GM03348 (cell line): ENCODE results near the gene GAS2L2.
A peak's percentile ranks its signal among the peaks of the same experiment; 100 is the strongest.

Experiments used
- DNase-seq: peaks from one replicate; pipeline ENCODE4 v3.0.0; 2012; ENCODE audit warnings: low spot score

Gene GAS2L2

DNA sequence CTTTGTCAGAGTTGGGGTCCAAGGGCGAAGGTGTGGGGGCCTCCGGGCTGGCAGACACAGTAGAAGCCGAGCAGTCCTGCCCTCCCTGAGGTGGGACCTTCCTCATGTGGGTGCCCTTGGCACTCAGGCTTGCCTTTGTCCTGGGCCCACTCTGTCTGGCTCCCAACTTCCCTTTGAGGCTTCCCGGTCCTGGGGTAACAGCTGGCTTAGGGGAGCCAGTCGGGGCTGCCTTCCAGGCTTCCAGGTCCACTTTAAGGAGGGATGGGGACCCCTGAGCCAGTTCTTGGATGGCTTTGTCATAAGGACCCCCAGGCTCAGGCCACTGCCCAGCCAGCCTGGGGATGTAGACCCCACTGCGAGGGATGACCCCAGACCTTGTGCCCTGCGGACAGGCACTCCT lies 7.8 kb downstream of the GAS2L2 start:
- no peak for DNase-seq

DNA sequence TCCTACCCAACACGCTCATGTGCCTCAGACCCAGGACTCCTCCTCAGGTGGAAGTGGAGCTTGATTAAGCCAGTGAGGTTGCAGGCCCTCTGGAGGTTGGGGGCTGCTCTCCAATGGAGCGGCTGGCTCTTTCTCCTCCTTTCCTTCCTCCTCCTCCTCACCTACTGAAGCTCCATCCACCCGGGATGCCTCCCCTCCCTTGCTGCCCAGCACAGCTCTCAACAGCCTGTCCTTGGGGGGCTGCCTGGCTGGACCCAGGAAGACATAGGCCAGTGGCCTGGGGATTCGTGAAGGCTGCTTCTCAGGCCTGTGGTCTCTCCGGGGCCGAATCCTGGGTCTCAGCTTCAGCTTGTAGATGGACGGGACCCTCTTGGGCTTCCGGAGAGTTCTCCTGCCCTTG lies 8.2 kb downstream of the GAS2L2 start:
- DNase-seq = no peak

DNA sequence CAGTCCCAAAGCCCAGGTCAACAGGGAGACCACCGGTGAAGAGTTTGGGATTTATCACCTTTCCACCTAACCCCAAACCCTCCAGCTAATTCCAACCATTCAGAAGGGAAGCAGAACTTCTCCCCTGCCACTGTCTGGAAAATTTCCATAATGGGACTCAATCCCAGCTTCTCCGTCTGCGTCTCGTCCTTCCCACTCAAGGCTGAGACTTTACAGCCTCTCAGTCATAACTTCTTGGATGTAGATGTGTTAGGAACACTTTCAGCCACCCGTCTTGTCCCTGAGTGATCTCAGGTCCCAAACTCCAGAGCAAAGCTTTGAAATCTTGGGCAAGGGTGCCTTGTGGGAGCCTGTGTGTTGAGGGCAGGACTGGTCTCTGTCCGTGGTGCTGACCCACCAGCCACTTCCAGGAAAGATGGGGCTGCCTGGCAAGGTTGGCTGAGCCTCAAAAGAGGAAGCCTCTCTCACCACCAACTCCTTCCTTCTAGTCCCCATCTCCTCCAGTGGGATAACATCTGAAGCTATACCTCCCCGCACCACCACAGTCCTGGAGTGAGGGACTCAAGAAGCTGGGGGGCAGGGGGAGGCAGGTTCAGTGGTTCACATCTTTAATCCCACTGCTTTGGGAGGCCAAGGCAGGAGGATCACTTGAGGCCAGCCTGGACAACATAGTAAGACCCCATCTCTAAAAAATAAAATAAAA lies 9.3 kb downstream of the GAS2L2 start:
- DNase-seq = peak; percentile 75

GRCh38 chr17:35742896-35743477 lies 10.1 kb downstream of the GAS2L2 start:
- DNase-seq = no peak

- no peak for DNase-seq
These were observed 10.5 kb downstream of the GAS2L2 start for GRCh38 chr17:35742496-35742895.

DNA sequence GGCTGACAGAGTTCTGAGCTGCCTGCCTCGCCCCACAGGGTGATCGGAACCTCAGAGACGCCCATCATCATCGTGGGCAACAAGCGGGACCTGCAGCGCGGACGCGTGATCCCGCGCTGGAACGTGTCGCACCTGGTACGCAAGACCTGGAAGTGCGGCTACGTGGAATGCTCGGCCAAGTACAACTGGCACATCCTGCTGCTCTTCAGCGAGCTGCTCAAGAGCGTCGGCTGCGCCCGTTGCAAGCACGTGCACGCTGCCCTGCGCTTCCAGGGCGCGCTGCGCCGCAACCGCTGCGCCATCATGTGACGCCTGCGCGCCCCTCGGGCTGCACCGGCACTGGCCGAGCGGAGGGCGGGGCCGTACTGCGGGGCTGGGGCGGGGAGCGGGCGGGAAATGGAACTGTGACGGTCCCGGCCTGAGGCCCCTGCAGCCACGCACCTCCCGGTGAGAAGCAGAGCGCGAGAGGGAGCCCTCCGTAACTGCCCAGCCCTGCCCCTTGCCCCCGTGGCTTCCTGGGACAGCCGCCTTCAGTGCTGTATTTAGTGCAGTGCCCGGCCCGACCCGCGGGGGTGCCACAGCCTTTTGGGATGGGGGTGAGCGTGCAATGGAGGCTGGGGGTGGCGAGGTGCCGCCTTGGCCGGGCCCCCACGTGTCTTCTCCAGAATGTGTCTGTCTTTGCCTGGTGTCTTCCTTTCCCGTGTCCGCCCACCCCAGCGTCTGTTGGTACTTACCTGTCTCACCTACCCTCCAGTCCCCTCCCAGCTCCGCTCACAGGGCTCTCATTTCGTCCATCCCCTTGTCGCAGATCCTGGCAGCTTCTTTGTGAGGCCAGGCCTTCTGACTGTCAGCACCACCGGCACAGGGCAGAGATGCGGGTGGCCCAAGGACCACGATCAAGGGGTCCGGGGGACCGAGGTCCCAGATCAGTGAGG lies 11.8 kb downstream of the GAS2L2 start:
- no peak for DNase-seq

DNA sequence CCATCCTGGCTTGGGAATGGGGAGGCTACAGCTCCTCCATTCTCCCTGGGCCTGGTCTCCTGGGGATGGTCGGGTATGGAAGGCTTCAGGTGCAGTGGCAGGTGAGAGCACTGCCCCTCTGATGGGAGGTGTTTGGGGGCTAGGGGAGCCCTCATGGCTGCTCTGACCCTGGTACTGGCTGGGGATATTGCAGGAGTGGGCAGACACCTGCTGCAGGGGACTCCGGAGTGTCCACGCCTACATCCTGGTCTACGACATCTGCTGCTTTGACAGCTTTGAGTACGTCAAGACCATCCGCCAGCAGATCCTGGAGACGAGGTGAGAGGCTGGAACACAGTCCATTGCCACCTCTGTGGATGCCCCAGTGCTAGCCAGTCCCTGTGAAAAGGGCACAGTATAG lies 12.8 kb downstream of the GAS2L2 start:
- no peak for DNase-seq

DNA sequence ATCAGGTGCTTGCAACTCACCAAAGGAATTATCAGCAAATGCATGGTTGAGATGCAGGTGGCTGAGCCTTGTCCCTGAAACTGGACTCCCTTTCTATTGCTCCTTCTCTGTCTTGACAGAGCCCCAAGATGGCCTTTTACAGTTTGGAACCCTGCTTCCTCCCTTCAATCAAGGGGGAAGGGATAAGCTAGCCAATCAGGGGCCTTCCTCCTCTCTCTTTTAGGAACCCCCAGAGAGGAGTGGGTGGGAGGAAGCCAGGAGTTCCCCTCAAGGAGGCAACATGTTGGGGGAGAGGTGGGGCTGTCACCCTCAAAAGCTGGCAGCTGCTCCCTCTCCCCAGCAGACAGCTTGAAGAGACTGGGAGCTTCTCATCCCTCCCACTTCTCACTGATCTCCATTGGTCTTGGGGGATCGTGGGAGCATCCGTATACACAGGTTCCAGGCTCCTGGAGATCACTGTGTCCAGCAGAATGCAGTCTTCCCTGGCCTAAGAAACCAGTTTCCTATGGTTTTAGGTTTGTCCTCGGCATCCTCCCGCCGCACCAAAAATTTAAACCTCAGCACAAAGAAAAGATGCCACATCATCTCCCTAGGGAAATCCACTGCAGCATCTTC lies 14.4 kb downstream of the GAS2L2 start:
- DNase-seq = no peak

DNA sequence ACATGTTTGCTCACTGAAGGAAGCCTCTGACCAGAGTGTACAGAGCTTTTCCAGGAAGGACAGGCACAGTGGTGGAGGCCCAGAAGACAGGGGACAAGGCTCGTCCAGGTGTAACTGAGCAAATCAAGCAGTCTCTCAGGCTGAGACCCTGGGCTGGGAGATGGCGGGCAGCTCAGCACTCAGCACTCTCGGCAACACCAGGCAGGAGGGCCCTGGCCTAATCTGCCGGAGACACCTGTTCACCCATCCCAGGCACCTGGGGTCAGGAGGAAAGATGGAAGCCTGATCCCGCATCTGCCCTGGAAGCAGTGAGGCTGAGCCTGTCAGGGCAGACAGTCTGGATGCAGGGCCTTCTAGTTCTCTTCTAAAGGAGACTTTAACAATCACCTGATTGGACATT lies 16.8 kb downstream of the GAS2L2 start:
- DNase-seq = no peak

GRCh38 chr17:35735036-35735805 lies 17.8 kb downstream of the GAS2L2 start:
- no peak for DNase-seq

GRCh38 chr17:35734396-35734795 lies 18.6 kb downstream of the GAS2L2 start:
- DNase-seq = no peak

GRCh38 chr17:35733366-35733765 lies 19.7 kb downstream of the GAS2L2 start:
- DNase-seq = no peak

- no peak for DNase-seq
These were observed 20.3 kb downstream of the GAS2L2 start for GRCh38 chr17:35732806-35733136.

DNA sequence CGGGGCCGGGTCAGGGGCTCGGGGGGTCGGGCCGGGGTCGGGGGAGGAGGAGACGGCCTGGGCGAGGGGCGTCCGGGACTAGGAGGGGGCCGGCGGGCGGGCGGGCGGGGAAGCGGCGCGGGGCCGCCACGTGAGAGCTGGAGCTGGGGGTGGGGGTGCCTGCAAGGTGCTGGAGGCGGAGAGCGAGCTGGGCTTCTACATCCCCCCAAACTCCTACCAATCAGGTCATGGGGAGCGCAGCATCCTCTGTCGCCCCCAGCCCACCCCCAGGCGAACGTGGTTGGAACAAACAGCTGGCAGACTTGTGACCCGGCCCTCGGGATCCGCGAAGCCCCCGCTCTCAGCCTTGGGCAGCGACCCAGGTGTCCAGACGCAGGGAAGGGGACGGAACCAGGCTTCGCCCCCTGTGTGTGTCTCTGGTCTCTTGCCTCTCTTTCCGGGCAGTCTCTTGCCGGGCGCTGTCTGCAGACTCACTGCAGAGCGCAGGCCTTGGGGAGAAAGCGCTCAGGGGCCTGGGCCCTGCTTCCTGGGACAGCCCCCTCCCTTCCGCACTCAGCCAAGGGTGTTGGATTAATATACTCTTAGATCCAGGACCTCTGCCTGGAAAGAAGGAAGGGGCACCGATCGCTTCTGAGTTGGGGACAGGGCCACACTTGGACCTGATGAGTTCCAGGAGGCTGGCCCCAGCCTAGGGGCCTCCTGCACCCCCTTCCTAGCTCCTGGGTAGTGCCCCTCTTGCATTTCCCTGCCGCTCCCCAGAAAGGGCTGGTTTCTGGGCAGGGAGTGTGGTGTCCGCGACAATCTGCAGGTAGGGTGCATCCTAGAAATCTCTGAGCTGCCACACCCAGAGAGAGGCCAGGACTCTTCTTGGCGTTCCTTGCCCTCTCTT lies 20.9 kb downstream of the GAS2L2 start:
- DNase-seq = no peak

- DNase-seq = peak; percentile 88
These were observed 21.7 kb downstream of the GAS2L2 start, which contains the start of gene RASL10B for GRCh38 chr17:35731239-35731916. Gene RASL10B, plus strand, starts transcription at chr17:35731639. Its CDS starts 3,546 bp downstream, at chr17:35735185.

GRCh38 chr17:35730400-35731005 lies 22.5 kb downstream of the GAS2L2 start:
- no peak for DNase-seq

- no peak for DNase-seq
These were observed 23.6 kb downstream of the GAS2L2 start for GRCh38 chr17:35729405-35729833.

DNA sequence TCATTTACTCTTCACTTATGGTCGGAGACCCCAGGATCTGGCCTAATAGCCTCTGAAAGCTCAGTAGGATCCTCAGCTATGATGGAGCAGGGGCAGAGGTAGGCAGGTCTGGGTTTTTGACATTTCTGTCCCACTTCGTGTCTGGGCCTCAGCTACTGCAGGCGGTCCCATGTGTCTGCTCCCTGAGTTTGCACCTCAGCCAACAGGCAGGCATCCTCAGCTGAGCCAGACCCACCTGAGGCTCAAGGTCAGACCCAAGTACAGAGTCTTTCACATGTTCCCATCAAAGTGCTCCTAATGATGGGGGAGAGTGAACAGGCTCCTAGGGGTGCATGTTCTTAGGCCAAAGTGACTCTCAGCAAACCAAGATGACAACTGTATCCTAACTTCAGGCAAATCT lies 24.5 kb downstream of the GAS2L2 start:
- DNase-seq = no peak

DNA sequence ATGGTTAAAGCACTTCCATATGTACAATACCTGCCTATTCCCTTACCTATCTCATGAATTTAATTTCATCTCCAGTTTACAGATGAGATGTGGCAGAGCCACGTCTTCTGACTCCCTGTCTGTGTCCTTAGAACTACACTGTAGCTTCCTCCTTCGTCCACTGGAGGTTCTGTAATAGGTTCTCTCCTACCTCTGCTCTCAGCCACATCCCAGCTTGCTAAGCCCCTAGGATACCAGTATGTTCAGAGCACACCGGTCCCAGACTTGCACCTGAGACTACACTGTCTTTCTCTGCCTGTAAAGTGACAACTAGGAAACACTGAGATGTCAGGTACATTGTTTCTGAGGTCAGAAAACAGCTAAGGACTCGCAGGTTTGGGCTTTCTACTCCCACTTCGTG lies 25.4 kb downstream of the GAS2L2 start:
- no peak for DNase-seq
